GM21515 (cell line): ENCODE results near the gene AKR1A1.

Source experiments
- ATAC-seq: cut with Tn5 transposase; IDR thresholded peaks from one replicate; pipeline ENCODE4 v1.9.1; 2021; ENCODE audit not compliant: unreplicated experiment

The AKR1A1 gene

GRCh38 chr1:45615885-45616284, 65.3 kb downstream of the AKR1A1 start:
- ATAC-seq, result no peak

- no peak for ATAC-seq
These were observed 67.0 kb downstream of the AKR1A1 start for GRCh38 chr1:45617618-45618017.

- no peak for ATAC-seq
These were observed 68.7 kb downstream of the AKR1A1 start for GRCh38 chr1:45619149-45619921.
